Coronary artery (tissue), 2 donors: ENCODE data around the gene PTPN20.
A peak's percentile ranks its signal among the peaks of the same experiment; 100 is the strongest.

Source experiments
- DNase-seq: peaks from one replicate; pipeline ENCODE4 v3.0.0-alpha.2; 2017; ENCODE audit warnings: low spot score
- H3K27ac ChIP-seq, 2 donors: fragments of 200-600 bp; sonication (generic); one replicate each; pipeline ENCODE4 v1.5.1; 2016 to 2019
- H3K4me3 ChIP-seq: fragments of 200-600 bp; sonication (generic); 2 replicates; pipeline ENCODE4 v1.5.1; 2016; ENCODE audit warnings: mild to moderate bottlenecking, moderate library complexity
- CTCF ChIP-seq: fragments of 200-600 bp; sonication (generic); IDR thresholded peaks from one replicate; pipeline ENCODE4 v1.5.1; 2019; ENCODE audit warnings: antibody characterized with exemption

PTPN20 gene

GRCh38 chr10:47045331-47045861, 134.2 kb downstream of the PTPN20 start:
- Histone ChIP-seq H3K27ac (no peak overlapping the region), H3K4me3 (no peak overlapping the region)
- no peak for DNase-seq
- no peak for TF ChIP-seq CTCF

DNA sequence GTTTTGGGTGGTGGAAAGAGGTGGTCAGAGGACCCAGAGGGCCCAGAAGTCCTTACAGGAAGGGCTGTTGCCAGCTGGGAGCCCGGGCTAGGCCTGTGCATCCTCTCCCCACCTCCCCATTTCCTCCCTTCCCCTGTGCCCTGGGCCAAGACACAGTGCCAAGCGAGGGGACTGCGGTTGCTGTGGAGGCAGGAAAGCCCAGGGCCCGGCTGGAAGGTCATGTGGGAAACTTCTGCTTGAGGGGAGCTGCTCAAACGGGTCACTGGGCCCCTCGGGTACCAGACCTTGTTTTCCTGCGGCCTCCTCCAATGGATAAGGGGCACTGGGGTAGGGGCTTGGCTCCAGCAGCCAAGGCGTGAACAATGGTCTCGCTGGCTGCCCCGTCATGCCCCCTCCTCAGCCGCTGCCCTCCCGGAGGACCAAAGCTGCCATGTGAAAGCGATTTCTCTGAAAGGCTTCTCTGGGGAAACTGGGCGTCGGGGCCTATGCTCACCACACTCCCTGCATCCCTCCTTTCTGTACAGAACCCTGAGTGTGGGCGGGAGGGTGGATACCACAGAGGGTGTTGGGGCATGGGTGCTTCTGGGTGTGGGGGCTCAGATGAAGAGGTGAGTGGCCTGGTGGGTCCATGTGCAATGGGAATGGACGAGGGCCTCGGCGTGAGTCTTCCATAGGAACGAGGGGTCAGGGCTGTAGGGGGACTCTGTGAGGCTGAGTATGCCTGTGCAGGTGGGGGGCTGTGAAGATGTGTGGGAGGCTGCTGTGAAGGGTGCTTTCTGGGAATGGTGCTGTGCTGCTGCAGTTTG, 135.3 kb downstream of the PTPN20 start:
- no peak for TF ChIP-seq CTCF
- H3K27ac ChIP-seq = no peak overlapping the region
- DNase-seq = peak; percentile 46
- no peak overlapping the region for H3K4me3 ChIP-seq

- DNase-seq = peak; percentile 66
- no peak for TF ChIP-seq CTCF
- Histone ChIP-seq H3K4me3 (no peak overlapping the region), H3K27ac (no peak overlapping the region)
Observed at GRCh38 chr10:47047127-47047504, 135.9 kb downstream of the PTPN20 start.

DNA sequence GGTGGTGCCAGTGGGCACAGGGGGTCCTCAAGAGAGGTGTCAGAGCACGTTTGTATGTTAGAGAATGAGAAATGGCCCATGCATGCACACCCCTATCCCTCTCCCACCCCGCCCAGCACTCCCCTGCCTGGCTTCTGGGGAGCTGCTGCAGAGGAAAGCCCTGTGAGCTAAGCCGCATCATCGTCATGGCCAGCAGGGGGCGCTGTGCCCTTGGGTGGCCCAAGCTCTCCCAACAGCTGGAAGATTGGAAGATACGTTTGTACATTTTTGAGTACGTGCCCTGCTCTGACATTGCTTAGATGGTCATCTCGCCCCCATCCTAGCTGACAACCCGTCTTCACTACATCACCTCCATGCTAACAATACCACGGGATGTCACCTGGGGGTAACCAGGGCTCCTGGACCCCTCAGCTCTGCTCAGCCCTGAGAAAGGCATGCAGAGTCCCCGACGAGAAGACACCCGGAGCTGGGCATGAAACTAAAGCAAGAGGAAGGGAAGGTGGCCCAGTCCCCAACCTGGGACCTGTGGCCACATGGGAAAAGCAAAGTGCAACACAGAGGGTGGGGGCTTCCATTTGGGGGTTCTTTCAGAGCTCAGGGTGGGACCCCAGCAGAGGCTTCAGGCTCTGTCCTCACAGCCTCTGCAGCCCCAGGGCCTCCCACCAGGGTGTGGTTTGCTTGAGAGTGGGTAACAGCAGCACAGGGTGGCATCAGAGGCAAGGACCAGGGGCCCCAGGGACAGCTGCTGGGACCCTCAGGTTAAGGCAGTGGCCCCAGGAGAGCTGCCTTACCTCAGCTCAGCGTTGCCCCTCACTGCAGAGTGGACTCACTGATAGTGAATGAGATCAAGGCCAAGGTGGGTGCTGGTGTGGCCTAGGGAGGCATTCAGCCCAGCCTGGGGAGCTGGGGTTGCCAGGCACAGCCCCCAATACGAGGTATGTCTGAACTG, 136.6 kb downstream of the PTPN20 start:
- no peak overlapping the region for H3K27ac ChIP-seq
- peak; percentile 77 for DNase-seq
- peak; percentile 84 for TF ChIP-seq CTCF
- H3K4me3 ChIP-seq = no peak overlapping the region

- Histone ChIP-seq H3K27ac (no peak overlapping the region), H3K4me3 (no peak overlapping the region)
- TF ChIP-seq CTCF = no peak
- peak; percentile 65 for DNase-seq
Observed at GRCh38 chr10:47048526-47048905, 137.3 kb downstream of the PTPN20 start.

GRCh38 chr10:47049056-47049851, 138.0 kb downstream of the PTPN20 start:
- peak; percentile 67 for DNase-seq

More at GRCh38 chr10:47049056-47049851, 138.0 kb downstream of the PTPN20 start:
- no peak overlapping the region for H3K27ac ChIP-seq
- TF ChIP-seq CTCF = no peak
- H3K4me3 ChIP-seq = no peak overlapping the region
